HG02885 (cell line): Measurements from ENCODE around the gene GABRD.

Experiments
- ATAC-seq: cut with Tn5 transposase; IDR thresholded peaks from one replicate; pipeline ENCODE4 v1.9.1; 2021; ENCODE audit warnings: mild to moderate bottlenecking; ENCODE audit not compliant: unreplicated experiment, poor library complexity

The GABRD gene

DNA sequence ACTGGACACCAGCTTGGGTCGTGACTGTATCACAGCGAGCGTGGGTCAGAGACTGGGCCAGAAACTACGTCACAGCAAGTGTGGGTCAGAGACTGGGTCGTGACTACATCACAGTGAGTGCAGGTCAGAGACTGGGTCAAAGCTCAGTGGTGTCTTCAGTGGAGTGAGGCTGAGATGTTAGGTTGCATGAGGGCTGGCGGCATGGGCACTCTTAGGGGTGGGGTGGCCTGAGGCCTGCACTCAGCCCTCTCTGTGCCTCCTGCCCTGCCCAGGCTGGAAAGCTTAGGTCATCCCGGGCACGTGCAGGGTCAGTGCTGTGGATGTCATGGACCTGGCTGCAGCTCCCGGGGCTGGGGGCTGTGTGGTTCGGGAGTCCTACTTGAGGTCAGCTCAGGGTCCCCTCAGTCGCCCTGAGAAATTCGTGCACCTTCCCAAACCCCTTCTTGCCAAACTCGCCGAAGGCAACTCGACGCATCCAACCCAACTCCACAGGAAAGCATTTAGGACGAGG lies 34.5 kb upstream of the GABRD start:
- no peak for ATAC-seq

DNA sequence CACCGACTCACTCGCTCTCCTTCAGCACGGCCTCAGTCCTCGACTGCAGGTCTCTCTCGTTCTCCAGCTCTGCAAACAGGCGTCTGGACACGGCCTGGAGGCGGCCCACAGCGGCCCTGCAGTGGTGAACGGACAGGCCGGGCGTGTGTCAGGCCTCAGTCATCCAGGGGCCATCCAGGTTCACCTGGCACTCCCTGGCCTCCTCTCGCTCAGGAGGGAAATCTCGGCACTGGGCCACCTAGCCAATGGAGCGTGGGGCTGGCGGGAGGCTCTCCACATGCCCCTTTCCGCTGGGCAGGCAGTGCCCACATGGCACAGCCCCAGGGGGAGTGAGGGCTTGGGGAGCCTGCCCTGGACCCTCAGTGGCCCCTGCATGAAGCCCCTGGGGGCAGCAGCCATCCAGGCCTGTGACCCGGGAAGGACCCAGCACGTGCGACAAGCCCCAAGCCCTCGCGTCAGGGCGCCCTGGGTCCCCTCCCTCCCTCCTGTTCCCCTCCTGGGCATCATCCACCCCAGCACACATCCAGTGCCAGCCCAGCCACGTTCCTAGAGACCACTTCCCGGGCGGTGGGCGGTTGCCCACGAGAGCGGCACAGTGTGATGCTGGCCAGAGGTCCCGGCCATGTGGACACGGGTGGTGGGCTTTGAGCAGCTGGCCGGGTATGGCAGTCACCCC lies 33.6 kb upstream of the GABRD start:
- no peak for ATAC-seq

DNA sequence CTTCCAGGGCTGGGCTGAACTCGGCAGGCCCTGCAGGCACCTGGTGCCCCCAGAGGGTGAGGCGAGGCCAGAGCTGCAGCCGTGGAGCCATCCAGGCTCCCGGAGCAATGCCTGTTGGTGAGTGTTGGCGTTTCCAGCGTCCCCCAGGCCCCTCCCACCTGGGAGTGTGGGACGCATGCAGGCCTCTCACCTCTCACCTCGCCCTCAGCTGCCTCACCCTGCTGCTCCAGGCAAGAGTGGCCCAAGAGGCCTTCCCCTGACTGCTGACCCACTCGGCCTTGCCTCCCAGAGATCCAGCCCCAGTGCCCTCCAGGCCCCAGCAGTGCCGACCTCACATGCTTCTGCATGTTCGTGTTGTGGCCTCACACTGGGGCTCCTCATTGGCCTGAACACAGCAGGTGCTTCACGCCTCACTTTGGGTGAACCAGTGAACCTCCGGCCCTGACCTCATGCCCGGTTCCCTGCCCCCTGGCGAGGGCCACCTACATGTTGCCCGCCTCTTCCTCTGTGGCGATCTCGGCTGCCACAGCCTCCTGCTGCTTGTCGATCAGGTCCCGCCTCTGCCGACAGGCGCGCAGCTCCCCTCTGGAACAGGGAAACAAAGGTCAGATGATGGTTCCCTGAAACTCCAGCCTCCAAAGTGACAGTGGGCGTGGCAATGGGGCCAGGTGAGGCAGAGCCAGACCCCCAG lies 32.5 kb upstream of the GABRD start:
- ATAC-seq, result no peak

DNA sequence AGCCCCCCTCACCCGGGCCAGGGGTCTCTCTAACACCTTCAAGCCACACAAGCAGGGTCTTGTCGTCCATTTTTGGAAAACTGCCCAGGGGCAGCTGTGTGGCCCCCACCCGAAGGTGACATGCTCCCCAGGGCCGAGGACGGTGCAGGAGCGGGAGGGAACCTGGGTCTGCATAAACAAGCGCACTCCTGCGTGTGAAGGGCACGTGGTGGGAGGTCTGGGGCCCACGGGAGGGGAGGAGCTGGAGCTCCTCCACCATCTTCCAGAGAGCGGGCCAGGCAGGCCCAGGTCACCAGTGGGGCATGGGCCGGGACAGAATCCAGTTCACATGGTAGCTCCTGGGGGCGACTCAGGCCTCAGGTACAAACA lies 32.0 kb upstream of the GABRD start:
- no peak for ATAC-seq

DNA sequence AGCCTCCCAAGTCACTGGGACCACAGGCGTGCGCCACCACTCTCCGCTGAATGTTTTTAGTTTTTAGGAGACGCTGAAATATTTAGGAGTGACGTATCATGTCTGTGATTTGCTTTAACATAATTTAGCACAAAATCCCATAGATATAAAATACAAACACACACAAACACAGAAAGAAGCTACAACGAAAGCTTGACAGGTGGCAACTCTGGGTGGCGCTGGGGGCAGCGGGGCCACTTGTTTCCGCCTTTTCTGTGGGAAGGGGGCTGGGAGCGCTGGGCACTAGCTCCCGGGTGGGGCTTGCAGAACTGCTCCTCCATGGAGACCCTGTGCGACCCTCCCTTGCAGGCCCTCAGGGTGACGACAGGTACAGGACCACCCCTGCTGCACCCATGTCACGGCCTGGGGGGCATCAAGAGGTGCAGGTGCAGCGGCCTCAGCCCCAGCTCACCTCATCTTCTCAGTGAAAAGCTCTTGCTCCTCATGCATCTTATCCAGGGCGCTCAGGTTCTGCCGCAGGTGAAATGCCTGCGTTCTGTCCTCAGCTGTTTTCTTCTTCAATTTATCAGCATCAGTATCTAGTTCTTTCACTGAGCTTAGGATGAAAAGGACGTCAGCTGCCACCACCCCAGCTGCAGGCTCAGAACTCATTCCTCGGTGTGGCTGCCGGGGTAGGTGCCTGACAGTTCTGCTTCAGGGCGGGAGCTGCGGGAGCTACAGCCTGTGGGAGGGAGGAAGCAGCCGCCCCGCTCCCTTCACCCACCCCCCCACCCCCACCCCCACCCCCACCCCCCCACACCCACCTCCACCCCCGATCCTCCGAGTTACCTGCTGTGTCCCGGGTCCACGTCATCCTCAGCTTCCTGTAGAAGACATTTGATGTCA lies 30.8 kb upstream of the GABRD start:
- no peak for ATAC-seq

DNA sequence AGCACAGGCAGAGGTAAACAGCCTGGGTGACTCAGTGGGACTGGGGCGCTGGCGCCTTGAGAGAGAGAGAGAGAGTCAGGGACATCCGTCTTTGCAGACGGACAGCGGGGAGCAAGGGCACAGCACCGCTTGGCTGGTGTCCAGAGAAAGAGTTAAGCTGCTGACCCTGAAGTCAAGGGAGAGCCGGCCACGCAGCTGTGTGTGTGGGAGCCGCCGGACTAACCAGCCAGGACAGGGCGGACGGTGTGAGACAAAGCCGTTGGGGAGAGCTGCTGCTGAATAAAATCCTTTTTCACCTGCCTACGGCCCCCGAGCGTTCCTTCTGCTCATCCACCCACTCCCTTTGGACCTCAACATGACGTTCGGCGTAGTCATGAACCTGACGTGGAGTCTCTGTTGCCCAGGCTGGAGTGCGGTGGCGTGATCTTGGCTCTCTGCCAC lies 30.0 kb upstream of the GABRD start:
- no peak for ATAC-seq

DNA sequence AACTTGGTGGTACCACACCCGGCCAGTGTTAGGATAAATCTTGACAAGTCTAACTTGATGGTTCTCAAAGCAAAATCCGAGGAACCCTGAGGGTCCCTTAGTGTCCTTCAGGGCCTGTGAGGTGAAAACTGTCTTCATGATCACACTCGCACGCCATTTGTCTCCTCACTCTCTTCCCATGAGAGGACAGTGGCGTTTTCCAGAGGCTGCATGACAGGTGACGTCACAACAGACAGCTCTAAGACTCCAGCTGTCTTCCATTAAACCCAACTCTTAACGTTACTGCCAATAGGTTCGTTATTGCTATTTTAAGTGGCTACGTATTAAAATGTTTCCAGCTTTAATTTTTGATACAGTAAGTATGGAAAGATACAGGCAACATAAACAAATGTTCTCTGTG lies 29.4 kb upstream of the GABRD start:
- no peak for ATAC-seq

DNA sequence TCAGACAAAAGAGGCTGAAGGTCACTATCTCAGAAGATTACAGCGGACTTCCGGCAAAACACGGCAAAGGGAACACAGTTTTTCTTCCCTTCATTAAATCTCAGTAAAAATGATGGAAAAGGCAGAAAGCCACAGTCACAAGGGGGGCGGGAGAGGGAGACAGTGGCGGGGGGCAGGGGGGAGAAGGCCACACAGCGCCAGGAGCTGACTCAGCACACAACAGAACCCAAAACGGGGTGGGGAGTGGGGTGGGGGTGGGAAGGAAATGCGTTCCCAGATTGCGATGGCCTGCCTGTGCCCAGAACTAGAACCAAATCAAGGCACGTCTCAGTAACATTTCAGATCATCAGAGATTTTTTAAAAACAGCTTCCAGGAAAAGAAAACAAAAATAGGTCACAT lies 28.9 kb upstream of the GABRD start:
- no peak for ATAC-seq

DNA sequence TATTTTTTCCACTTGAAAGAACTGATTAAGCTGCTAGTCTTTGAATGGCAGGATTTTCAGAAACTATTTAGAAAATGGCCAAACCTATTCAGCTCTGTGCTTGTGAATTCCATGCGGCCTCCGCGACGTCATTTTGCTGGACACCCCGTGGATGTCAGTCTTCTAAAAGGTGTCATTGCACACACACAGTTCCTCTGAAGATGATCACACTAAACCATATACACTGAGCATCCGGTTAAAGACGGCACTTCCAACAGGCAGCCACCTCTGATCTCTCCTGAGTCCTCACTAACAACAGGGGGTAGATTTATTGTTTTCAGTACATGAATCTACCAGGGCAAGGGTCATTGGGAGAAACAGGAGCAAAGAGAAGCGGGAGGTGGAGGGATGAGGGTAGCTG lies 24.6 kb upstream of the GABRD start:
- no peak for ATAC-seq

DNA sequence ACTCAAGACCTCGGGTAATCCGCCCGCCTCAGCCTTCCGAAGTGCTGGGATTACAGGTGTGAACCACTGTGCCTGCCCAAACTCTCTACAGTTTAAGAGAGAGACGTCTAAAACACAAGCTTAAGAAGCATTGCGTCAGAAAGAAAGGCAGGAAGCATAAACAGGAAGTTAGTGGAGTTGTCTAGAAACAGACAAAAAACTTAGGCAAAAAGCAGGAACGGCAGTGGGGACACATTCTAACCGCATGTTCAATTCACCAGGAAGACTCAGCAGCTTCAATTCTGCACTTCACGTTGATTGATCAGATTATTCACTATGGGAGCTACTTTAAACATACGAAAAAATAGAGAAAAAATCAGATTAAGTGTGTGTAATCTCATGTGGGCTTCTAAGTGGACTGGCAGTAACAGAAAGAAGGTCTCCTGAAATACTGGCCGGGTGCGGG lies 22.9 kb upstream of the GABRD start:
- no peak for ATAC-seq

DNA sequence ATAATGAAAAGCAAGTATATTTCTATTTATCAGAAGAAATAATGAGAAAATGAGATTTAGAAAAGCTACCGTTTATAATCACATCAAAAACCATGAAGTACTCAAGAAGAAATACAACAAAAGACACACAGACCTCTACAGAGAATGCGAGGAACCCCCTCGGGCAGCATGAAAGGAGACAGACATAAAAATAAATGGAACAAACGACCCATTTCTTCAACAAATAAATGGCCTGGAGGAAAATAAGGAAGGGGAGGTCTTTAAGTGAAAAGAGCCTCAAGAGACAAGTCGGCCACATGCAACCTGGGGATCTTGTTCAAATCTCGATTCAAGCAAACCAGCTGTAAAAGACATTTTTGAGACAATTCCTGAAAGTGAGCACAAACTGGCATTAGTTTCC lies 21.6 kb upstream of the GABRD start:
- ATAC-seq, result no peak

DNA sequence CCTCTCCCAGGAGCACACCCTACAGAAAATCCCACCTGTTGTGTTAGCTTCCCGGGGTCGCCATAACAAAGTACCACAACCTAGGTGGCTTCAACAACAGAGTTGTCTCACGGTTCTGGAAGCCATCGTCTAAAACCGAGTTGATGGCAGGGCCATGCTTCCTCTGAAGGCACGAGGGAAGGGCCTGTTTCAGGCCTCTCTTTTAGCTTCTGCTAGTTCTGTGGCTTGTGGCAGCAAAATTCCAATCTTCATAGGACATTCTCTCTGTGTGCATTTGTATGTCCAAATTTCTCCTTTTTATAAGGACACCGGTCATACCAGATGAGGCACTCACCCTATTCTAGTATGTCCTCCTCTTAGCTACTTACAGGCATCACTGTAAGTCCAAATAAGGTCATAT lies 18.7 kb upstream of the GABRD start:
- ATAC-seq, result no peak

DNA sequence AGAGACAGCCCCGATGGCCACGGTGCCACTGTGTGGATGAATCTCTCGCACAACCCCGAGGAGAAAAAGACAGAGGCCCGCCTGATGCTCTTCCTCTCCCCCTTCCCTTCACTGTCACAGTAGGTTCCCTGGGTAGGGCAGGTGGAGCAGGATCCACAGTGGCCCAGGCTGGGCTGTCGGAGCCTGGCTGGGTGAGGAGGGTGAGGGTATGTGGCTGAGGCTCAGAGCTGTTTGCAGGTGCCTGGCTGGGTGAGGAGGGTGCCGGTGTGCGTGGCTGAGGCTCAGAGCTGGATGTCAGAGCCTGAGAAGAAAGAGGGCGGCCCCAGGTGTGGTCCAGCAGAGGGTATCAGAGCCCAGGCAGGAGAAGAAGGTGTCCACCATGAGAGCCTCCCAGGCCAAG lies 18.3 kb upstream of the GABRD start:
- no peak for ATAC-seq

DNA sequence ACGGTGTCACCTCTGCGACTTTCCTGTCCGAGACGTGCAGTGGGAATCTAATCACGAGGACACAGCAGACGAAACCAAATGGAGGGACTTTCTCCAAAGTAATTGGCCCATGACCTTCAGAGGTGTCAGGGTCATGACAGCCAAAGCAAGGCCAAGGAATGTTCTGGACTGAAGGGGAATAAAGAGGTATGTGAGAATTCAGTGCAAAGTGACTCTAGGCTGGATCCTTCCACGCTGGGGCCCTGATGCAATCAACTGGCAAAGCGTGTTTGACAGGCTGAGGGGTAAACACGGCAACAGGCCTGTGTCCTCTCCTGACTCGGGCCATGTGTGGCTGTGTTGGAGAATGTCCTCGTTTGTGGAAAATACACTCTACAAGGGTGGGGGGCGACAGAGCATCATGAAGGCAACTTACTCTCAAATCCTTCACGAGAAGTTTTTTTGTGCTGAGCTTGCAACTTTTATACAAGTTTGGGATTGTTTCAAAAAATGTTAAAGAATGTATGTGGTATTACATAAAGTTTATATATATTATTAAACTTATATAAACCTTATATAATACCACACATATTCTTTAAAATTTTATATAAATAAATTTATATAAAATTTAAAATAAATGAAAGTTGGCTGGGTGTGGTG lies 17.3 kb upstream of the GABRD start:
- no peak for ATAC-seq

DNA sequence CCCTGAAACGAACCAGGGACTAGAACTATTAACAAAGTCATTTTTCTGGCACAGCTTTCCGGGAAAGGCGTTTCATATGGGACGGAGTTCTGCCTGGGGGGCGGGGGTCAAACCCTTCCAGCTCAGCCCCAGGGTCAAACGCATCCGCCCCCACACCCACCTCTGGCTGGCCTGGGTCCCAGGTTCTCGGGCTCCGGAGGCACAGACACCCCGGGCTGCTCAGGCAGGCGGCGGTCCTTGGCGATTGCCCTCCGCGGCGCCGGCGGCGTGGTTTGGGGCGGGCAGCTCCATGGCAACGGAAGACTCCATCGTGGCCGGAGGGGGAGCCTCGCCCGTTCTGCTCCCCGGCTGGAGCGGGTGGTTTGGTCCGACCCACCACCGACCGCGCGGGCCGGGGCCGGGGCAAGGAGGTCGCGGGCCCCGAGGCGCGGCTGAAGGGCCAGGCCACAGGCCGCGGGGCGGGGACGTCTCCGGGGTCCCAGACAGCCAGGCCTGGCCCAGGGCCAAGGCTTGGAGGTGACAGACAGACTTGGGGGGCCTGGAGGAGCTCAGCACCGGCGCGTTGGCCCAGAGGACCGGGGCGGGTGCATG lies 15.5 kb upstream of the GABRD start, which contains the start of gene CFAP74:
Gene CFAP74, minus strand, starts transcription at position 246 of the 591 bp plus-strand sequence. CDS start 12,830 bp downstream, outside the sequence.
- ATAC-seq, result no peak

DNA sequence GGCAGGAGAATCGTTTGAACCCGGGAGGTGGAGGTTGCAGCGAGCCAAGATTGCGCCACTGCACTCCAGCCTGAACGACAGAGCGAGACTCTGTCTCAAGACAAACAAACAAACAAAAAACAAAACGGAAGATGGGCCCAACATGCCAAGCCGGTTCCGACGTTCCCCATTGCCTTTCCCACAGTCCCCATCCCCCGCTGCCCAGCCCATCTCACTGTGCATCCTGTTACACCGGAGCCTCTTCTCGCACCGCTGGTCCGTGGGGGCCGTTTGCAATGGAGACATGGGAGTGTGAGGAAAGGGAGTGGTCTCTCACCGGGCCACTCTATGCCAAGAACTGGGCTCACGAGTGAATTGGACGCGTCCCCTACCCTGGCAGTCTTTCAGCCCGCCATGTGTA lies 14.3 kb upstream of the GABRD start:
- no peak for ATAC-seq

DNA sequence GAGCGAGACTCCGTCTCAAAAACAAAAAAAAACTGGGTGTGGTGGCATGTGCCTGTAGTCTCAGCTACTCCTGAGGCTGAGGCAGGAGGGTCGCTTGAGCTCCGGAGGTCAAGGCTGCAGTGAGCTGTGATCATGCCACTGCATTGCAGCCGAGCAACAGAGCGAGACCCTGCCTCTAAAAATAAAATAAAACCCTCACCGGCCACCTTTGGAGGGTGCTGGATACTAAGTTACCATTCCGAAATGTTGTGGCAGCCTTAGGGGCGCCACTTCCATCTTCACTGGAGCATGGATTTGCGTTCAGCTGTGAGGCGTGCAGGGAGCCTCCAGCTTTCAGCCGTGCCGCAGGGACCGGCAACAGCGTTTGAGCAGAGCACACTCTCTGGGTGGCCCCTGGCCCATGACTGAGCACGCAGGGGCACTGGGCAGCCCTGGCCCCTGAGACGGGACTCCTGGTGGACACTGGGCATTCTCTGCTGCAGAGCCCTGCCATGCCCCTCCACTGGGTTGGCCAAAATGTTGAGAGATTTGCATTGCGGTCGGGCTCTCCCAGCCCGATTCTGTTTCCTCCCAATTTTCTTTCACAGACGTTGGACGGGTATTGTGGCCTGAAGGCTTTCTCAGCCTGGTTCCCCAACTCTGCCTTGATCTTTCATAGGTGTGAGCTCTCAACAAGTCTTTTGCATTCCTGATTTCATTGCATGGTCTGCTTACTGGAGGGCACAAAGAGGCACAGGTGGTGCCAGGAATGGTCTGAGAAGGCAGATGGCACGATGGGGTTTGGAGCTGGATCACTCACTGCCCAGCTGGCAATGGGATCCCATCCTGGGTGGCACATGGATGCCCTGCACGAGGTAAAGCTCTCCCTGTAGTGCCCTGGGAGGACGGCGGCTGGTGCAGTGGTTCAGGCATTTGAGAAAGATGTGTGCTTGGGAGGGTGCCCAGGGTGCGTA lies 9.8 kb upstream of the GABRD start:
- no peak for ATAC-seq

DNA sequence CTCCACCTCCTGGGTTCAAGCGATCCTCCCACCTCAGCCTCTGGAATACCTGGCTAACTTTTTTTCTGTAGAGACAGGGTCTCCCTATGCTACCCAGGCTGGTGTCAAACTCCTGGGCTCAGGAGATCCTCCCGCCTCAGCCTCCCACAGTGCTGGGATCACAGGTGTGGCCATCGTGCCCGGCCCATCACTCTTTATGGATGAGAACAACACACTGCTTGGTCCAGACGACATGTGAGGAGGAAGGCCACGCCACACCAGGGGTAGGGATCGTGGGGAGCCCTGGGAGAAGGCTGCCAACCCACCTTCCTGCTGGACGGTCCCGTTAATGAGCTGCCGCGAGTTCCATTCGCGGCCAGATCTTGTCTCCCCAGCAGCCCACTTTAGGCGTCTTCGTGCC lies 5.0 kb upstream of the GABRD start:
- ATAC-seq, result no peak
